CD14-positive monocyte (primary cell): Measurements from ENCODE around the gene BRD8. TPM values are rescaled to one million over a fixed set of nuclear protein-coding genes. Genes with fewer than 3 reads are reported as not detected.
"Not testable (repeated sequence)": the region's sequence is repeated elsewhere in the genome, so short reads cannot be mapped to it uniquely, and the experiment has no call there.

Experiments
- DNase-seq, 3 donors: peaks; one replicate each; pipeline ENCODE4 v3.0.0-alpha.2; 2011 to 2022
- H2AFZ ChIP-seq: 2 replicates; pipeline ENCODE4 v1.6.0; 2012; ENCODE audit warnings: mild to moderate bottlenecking, low read depth, low read length, inconsistent platforms; ENCODE audit not compliant: insufficient read depth, poor library complexity, severe bottlenecking
- H3K27ac ChIP-seq, 2 donors: 1 replicate in 1 of 2; 2 replicates in 1 of 2; pipeline ENCODE4 v1.5.1; 2012 to 2013; ENCODE audit warnings: low read length in 2 of 2, control low read depth in 1 of 2, inconsistent platforms in 1 of 2, low read depth in 1 of 2, mild to moderate bottlenecking in 1 of 2
- H3K27me3 ChIP-seq, 2 donors: one replicate each; pipeline versions ENCODE4 v1.6.0 to v1.6.1; 2011 to 2013; ENCODE audit warnings: low read length in 2 of 2; ENCODE audit not compliant: control insufficient read depth in 2 of 2, insufficient read depth in 2 of 2
- H3K36me3 ChIP-seq, 2 donors: replicated peaks in 1 of 2; 1 replicate in 1 of 2; 2 replicates in 1 of 2; pipeline versions ENCODE4 v1.5.1 to v1.6.1; 2012 to 2013; ENCODE audit warnings: low read length in 2 of 2, control low read depth in 1 of 2, inconsistent platforms in 1 of 2, mild to moderate bottlenecking in 1 of 2; ENCODE audit not compliant: insufficient read depth in 2 of 2, control insufficient read depth in 1 of 2
- H3K4me1 ChIP-seq, 2 donors: 1 replicate in 1 of 2; 2 replicates in 1 of 2; pipeline versions ENCODE4 v1.5.1 to v1.6.1; 2012 to 2013; ENCODE audit warnings: low read length in 2 of 2, control low read depth in 1 of 2, inconsistent platforms in 1 of 2, mild to moderate bottlenecking in 1 of 2, moderate library complexity in 1 of 2; ENCODE audit not compliant: insufficient read depth in 2 of 2, control insufficient read depth in 1 of 2
- H3K4me2 ChIP-seq: replicated peaks from 2 replicates; pipeline ENCODE3; 2012; ENCODE audit warnings: low read length, moderate library complexity, mild to moderate bottlenecking; ENCODE audit not compliant: poor library complexity, severe bottlenecking; ENCODE audit errors: extremely low read depth
- H3K4me3 ChIP-seq, 3 experiments: fragments of 200-600 bp in 1 of 3; sonication (generic) in 1 of 3; replicated peaks in 1 of 3; 1 replicate in 2 of 3; 2 replicates in 1 of 3; pipeline ENCODE4 v1.5.1; 2011 to 2013; ENCODE audit warnings: low read length in 3 of 3, mild to moderate bottlenecking in 3 of 3, control low read depth in 2 of 3, low read depth in 2 of 3, inconsistent platforms in 1 of 3, moderate library complexity in 1 of 3
- H3K79me2 ChIP-seq: 2 replicates; pipeline ENCODE4 v1.6.0; 2012; ENCODE audit warnings: mild to moderate bottlenecking, control low read depth, inconsistent platforms, low read length, moderate library complexity; ENCODE audit not compliant: insufficient read depth
- H3K9ac ChIP-seq: 2 replicates; pipeline ENCODE4 v1.6.0; 2017; ENCODE audit warnings: low read length, mild to moderate bottlenecking; ENCODE audit not compliant: insufficient read depth, poor library complexity, severe bottlenecking
- H3K9me3 ChIP-seq, 2 donors: replicated peaks in 1 of 2; 1 replicate in 1 of 2; 2 replicates in 1 of 2; pipeline versions ENCODE4 v1.5.1 to v1.6.1; 2012 to 2013; ENCODE audit warnings: low read length in 2 of 2, control low read depth in 1 of 2; ENCODE audit not compliant: control insufficient read depth in 1 of 2, insufficient read depth in 1 of 2
- H4K20me1 ChIP-seq: 2 replicates; pipeline ENCODE4 v1.6.0; 2012; ENCODE audit warnings: mild to moderate bottlenecking, low read length, control low read depth, moderate library complexity; ENCODE audit not compliant: insufficient read depth
- H3K27ac Mint-ChIP-seq, 7 donors: one replicate each; pipeline ENCODE4 v1.8.0; 2020; ENCODE audit warnings: mild to moderate bottlenecking in 7 of 7, mixed read lengths in 7 of 7, moderate library complexity in 6 of 7, inconsistent platforms in 2 of 7
- H3K27me3 Mint-ChIP-seq, 3 donors: one replicate each; pipeline ENCODE4 v1.8.0; 2021 to 2022; ENCODE audit warnings: low read depth in 3 of 3, mild to moderate bottlenecking in 3 of 3, mixed read lengths in 3 of 3, moderate library complexity in 3 of 3, inconsistent platforms in 1 of 3
- H3K36me3 Mint-ChIP-seq, 2 donors: one replicate each; pipeline ENCODE4 v1.8.0; 2020; ENCODE audit warnings: mixed read lengths in 2 of 2, inconsistent platforms in 1 of 2, mild to moderate bottlenecking in 1 of 2
- H3K4me1 Mint-ChIP-seq: one replicate; pipeline ENCODE4 v1.8.0; 2020; ENCODE audit warnings: mild to moderate bottlenecking, mixed read lengths
- H3K4me3 Mint-ChIP-seq, 2 donors: one replicate each; pipeline ENCODE4 v1.8.0; 2020; ENCODE audit warnings: mild to moderate bottlenecking in 2 of 2, mixed read lengths in 2 of 2, moderate library complexity in 1 of 2
- H3K9me3 Mint-ChIP-seq, 7 donors: one replicate each; pipeline ENCODE4 v1.8.0; 2020 to 2022; ENCODE audit warnings: mixed read lengths in 7 of 7, mild to moderate bottlenecking in 6 of 7, moderate library complexity in 6 of 7, inconsistent platforms in 2 of 7
- CTCF ChIP-seq: fragments of 200-600 bp; IDR thresholded peaks from one replicate; pipeline ENCODE4 v1.8.0; 2022; ENCODE audit warnings: antibody characterized with exemption, mild to moderate bottlenecking
- WGBS: methylation state at CpG from one replicate; pipeline ENCODE4 v1.1.5; 2013; ENCODE audit warnings: missing lambda C conversion rate; ENCODE audit not compliant: insufficient coverage; 5-methylcytosine and 5-hydroxymethylcytosine counted together
- intact Hi-C, 2 donors: fragments of 100-400 bp; cut with micrococcal nuclease; formaldehyde crosslinking; loops; one replicate each; pipeline versions ENCODE4 v1.15.0 to v1.15.1; 2023
- polyA plus RNA-seq, 3 donors: library from polyadenylated mRNA; depleted of rRNA in 1 of 3; unstranded in 2 of 3; stranded (reverse) in 1 of 3; fragments of 300-500 nt in 2 of 3; fragments of >200 nt in 1 of 3; fragmentation: Illumina TruSeq in 2 of 3; gene quantifications; 1 replicate in 2 of 3; 2 replicates in 1 of 3; pipeline ENCODE4 v1.2.3, GENCODE V29; 2012 to 2021

BRD8 gene
- polyA plus RNA-seq, 3 donors, result 9.8 to 19.6 (median 17.6) TPM

GRCh38 chr5:138210985-138211384 lies 32.6 kb upstream of the BRD8 start:
- Histone ChIP-seq H3K4me1 (peaks cover 14 to 19% of the 10 kb centered on the region in 2 donors), H3K27ac (no peak overlapping the region), H3K4me2 (no peak overlapping the region), H4K20me1 (no peaks in the 10 kb centered on the region), H3K36me3 (peaks cover 6 to 33% of the 10 kb centered on the region in 2 donors), H3K27me3 (no peaks in the 10 kb centered on the region), H2AFZ (no peak overlapping the region), H3K4me3 (no peak overlapping the region), H3K79me2 (peaks cover 62% of the 10 kb centered on the region), H3K9me3 (no peaks in the 10 kb centered on the region), H3K9ac (no peak overlapping the region)
- intact Hi-C loops, result loop anchor here (5.0 to 10.0 kb wide), 3 partner anchors 34 to 126 kb away; partner anchors contain the start of genes FAM53C (in 2 of the 2), BRD8 (in 1 of the 2), CDC25C (in 1 of the 2) and KIF20A (in 1 of the 2)
- Mint-ChIP-seq H3K27me3 (peaks cover 0 to 1% (median 0%) of the 10 kb centered on the region in 3 donors), H3K36me3 (peaks cover 8 to 22% of the 10 kb centered on the region in 2 donors), H3K27ac (no peak overlapping the region), H3K4me1 (peaks cover 14% of the 10 kb centered on the region), H3K4me3 (no peak overlapping the region), H3K9me3 (no peaks in the 10 kb centered on the region)
- no peak for TF ChIP-seq CTCF
- no peak for DNase-seq
- WGBS, result no CpG with 5 or more reads among the region's 3 CpGs

- H3K79me2 ChIP-seq, H3K9ac ChIP-seq, H3K4me3 Mint-ChIP-seq, intact Hi-C loops, H3K9me3 ChIP-seq, DNase-seq, H3K27me3 Mint-ChIP-seq, H2AFZ ChIP-seq, H3K4me1 Mint-ChIP-seq, H3K9me3 Mint-ChIP-seq, H3K27ac ChIP-seq, H3K4me3 ChIP-seq, H3K4me2 ChIP-seq, H4K20me1 ChIP-seq, H3K27ac Mint-ChIP-seq, H3K27me3 ChIP-seq, H3K4me1 ChIP-seq: not testable (repeated sequence)
- no CpG with 5 or more reads among the region's 8 CpGs for WGBS
- peaks cover 72 to 83% of the 10 kb centered on the region in 2 donors for H3K36me3 ChIP-seq
- peaks cover 60 to 83% of the 10 kb centered on the region in 2 donors for H3K36me3 Mint-ChIP-seq
Observed at GRCh38 chr5:138193859-138194258, 15.4 kb upstream of the BRD8 start.
